Urinary bladder (tissue), 4 donors: ENCODE data around the gene ITGA8. TPM values are rescaled to one million over a fixed set of nuclear protein-coding genes. Genes with fewer than 3 reads are reported as not detected.
"Not testable (repeated sequence)": the region's sequence is repeated elsewhere in the genome, so short reads cannot be mapped to it uniquely, and the experiment has no call there.

Experiments
- DNase-seq: peaks from one replicate; pipeline ENCODE4 v3.0.0-alpha.2; 2015; ENCODE audit errors: extremely low spot score
- H3K27ac ChIP-seq: one replicate; pipeline ENCODE4 v1.5.1; 2013; ENCODE audit warnings: low read depth, mild to moderate bottlenecking, moderate library complexity
- H3K36me3 ChIP-seq: one replicate; pipeline ENCODE4 v1.6.1; 2013; ENCODE audit warnings: mild to moderate bottlenecking, moderate library complexity; ENCODE audit not compliant: insufficient read depth
- H3K4me1 ChIP-seq: one replicate; pipeline ENCODE4 v1.6.1; 2013; ENCODE audit warnings: mild to moderate bottlenecking, moderate library complexity; ENCODE audit not compliant: insufficient read depth
- H3K4me3 ChIP-seq: one replicate; pipeline ENCODE4 v1.5.1; 2013; ENCODE audit warnings: low read depth, low read length
- WGBS: extraction: QIAGEN DNeasy Blood & Tissue Kit; methylation state at CpG from one replicate; pipeline ENCODE4 v1.1.7; 2013; 5-methylcytosine and 5-hydroxymethylcytosine counted together
- polyA plus RNA-seq: library from polyadenylated mRNA; stranded (reverse); fragments of 200-250 nt; gene quantifications from one replicate; pipeline ENCODE4 v1.2.3, GENCODE V29; 2013
- total RNA-seq: library from RNA; depleted of rRNA; stranded (reverse); fragments of >200 nt; gene quantifications from one replicate; pipeline ENCODE4 v1.2.3, GENCODE V29; 2014
- donor health status: healthy with polysubstance abuse.
- donor health status: healthy.

Gene ITGA8
- total and polyA plus RNA-seq, 2 donors: 34.0 to 62.2 TPM

GRCh38 chr10:15605740-15606369, 113.9 kb downstream of the ITGA8 start:
- peak overlapping the region; percentile 23 for H3K27ac ChIP-seq
- H3K36me3 ChIP-seq: no peaks in the 10 kb centered on the region
- 81% methylated on average over 6 of the region's 6 CpGs for WGBS
- no peaks in the 10 kb centered on the region for H3K4me1 ChIP-seq
- no peak for DNase-seq
- no peak overlapping the region for H3K4me3 ChIP-seq

GRCh38 chr10:15603446-15604011, 116.2 kb downstream of the ITGA8 start:
- H3K27ac ChIP-seq: no peak overlapping the region

DNA sequence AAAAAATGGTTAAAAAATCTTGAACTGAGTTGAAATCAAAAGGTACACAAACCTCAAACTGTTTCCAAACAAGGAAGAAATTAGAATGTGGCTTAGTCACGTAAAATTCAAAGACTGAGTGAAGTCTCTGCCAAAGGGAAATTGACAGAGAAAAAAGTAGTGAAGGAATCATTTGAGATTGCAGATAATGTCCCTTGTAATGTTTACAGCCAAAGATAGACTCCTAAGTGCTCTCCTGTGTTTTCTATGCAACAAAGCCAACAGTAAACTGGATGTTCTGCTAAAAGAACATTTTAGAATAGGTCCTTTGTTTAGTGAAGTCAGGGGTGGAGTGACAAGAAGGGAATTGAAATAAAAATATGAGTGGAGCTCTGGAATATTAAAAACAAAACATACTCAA, 117.9 kb downstream of the ITGA8 start:
- no peak overlapping the region for H3K27ac ChIP-seq
- H3K4me3 ChIP-seq: no peak overlapping the region
- no peaks in the 10 kb centered on the region for H3K4me1 ChIP-seq
- 38% methylated on average over 1 of the region's 1 CpG for WGBS
- no peak for DNase-seq
- no peaks in the 10 kb centered on the region for H3K36me3 ChIP-seq

More at GRCh38 chr10:15603446-15604011, 116.2 kb downstream of the ITGA8 start:
- Histone ChIP-seq H3K36me3 (no peaks in the 10 kb centered on the region), H3K4me3 (no peak overlapping the region), H3K4me1 (no peaks in the 10 kb centered on the region)
- 45% methylated on average over 3 of the region's 3 CpGs for WGBS
- DNase-seq: no peak

- Histone ChIP-seq H3K4me3 (no peak overlapping the region), H3K27ac (no peak overlapping the region), H3K4me1 (no peaks in the 10 kb centered on the region), H3K36me3 (no peaks in the 10 kb centered on the region)
- DNase-seq: no peak
These were observed 124.5 kb downstream of the ITGA8 start for GRCh38 chr10:15595260-15595659.

DNA sequence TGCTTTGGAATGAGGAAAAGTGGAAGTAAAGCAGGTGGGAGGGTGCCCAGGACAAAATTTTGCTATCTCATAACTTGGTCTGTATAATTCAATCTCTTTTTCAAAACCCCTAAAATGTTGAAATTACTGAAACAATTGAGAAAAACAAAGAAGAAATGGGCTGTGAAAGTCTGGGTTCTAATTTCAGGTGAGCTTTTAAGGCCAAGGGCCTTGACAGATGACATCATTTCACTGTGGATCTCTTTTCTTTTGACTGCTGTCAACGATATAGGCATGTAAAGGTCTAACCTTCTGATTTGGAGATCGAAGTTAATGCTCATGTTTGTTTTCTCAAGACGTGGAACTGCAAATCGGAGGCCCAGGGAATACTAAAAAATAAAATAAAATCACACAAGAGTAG, 127.8 kb downstream of the ITGA8 start:
- no peak for DNase-seq
- 95% methylated on average over 4 of the region's 4 CpGs for WGBS
- H3K36me3 ChIP-seq: no peaks in the 10 kb centered on the region

GRCh38 chr10:15591431-15591830, 128.3 kb downstream of the ITGA8 start:
- Histone ChIP-seq H3K4me1 (no peaks in the 10 kb centered on the region), H3K4me3 (no peak overlapping the region), H3K27ac (no peak overlapping the region), H3K36me3 (no peaks in the 10 kb centered on the region)
- DNase-seq: no peak
- WGBS: 96% methylated on average over 2 of the region's 2 CpGs

More for the DNA sequence above, 127.8 kb downstream of the ITGA8 start:
- H3K4me1 ChIP-seq: no peaks in the 10 kb centered on the region
- no peak overlapping the region for H3K27ac ChIP-seq
- no peak overlapping the region for H3K4me3 ChIP-seq

- Histone ChIP-seq H3K36me3 (no peaks in the 10 kb centered on the region), H3K4me3 (no peak overlapping the region), H3K4me1 (no peaks in the 10 kb centered on the region), H3K27ac (peak overlapping the region; percentile 45)
- DNase-seq: no peak
- 64% methylated on average over 9 of the region's 9 CpGs for WGBS
These were observed 130.8 kb downstream of the ITGA8 start for GRCh38 chr10:15588635-15589508.

DNA sequence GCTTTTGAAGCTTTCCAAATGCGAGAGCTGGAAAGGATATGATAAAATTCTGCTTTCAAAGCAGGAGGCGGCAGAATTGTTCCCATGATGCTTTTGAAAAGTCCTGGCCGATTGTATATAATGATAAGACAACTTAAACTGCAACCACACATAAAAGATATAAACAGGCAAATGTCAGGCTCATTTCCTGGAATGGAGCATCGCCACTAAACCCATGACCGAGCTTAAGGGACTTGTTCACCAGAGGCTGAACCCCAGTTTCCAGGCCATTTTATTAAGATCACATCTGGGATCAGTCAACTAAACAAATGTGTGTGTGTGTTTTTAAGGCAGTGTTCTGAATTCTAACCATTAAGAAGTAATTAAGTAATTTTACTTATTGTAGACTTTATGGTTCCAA, 131.6 kb downstream of the ITGA8 start:
- WGBS: 53% methylated on average over 5 of the region's 5 CpGs
- H3K4me3 ChIP-seq: no peak overlapping the region
- H3K4me1 ChIP-seq: no peaks in the 10 kb centered on the region
- H3K27ac ChIP-seq: no peak overlapping the region
- no peak for DNase-seq
- no peaks in the 10 kb centered on the region for H3K36me3 ChIP-seq

- DNase-seq: no peak
- H3K4me3 ChIP-seq: no peak overlapping the region
- WGBS: 64% methylated on average over 3 of the region's 3 CpGs
- H3K36me3 ChIP-seq: peaks cover 2% of the 10 kb centered on the region
- no peaks in the 10 kb centered on the region for H3K4me1 ChIP-seq
- H3K27ac ChIP-seq: no peak overlapping the region
These were observed 132.5 kb downstream of the ITGA8 start for GRCh38 chr10:15587271-15587670.

- H3K4me3 ChIP-seq: no peak overlapping the region
- H3K27ac ChIP-seq: no peak overlapping the region
- 20% methylated on average over 6 of the region's 6 CpGs for WGBS
- H3K36me3 ChIP-seq: peaks cover 4% of the 10 kb centered on the region
- DNase-seq: no peak
- H3K4me1 ChIP-seq: no peaks in the 10 kb centered on the region
These were observed 134.4 kb downstream of the ITGA8 start for GRCh38 chr10:15585303-15585715.

DNA sequence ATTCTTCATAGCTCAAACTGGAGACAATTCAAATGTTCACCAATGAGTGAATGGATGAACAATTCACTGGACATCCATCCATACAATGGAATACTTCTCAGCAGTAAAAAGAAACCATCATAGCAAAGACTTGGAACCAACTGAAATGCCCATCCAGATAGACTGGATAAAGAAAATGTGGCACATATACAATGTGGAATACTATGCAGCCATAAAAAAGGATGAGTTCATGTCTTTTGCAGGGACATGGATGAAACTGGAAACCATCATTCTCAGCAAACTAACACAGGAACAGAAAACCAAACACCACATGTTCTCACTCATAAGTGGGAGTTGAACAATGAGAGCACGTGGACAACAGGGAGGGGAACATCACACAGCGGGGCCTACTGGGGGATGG, 136.8 kb downstream of the ITGA8 start:
- not testable (repeated sequence) for H3K4me1 ChIP-seq, H3K36me3 ChIP-seq, H3K4me3 ChIP-seq, H3K27ac ChIP-seq, DNase-seq
- WGBS: 99% methylated on average over 2 of the region's 2 CpGs

DNA sequence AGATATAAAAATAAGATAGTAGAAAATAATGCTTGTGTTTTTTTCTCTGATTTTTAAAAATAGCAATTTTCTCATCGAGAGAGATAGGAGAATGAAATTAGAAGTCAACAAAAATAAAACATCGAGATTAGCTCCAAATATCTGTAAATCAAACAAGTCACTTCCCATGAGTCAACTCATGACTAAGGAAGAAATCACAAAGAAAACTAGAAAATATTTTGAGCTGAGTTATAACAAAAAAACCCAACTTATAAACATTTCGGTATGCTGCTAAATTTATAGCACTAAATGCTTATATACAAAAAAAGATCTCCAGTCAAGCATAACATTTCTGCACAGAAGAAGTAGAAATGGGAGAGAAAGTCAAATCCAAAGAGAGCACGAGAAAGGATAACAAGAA, 140.1 kb downstream of the ITGA8 start:
- Histone ChIP-seq H3K27ac (no peak overlapping the region), H3K36me3 (peaks cover 4% of the 10 kb centered on the region), H3K4me3 (no peak overlapping the region), H3K4me1 (no peaks in the 10 kb centered on the region)
- DNase-seq: no peak
- WGBS: 54% methylated on average over 4 of the region's 4 CpGs

DNA sequence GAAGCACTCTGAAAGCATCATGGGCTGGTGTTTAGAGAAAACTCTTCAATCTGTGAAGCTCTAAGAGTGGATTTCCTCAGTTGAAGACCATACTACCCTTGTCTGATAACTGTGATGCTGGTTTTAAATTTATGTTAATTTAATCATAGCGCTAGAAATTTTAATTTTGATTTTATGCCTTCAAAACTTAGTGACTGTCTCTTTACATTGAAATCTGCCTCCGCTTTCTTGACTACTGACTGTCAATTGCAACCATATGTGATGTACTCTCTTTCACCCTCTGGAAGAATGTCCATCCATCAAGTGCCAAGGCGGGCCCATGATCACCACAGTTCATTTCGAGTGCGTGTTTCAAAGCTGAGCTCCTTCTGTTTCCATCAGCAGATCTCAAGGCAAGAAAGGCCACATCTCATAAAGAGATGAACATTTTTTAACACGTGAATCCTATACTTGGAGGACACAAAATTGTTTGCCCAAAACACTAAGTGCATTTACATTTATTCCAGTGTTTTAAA, 147.1 kb downstream of the ITGA8 start:
- no peak for DNase-seq
- no peaks in the 10 kb centered on the region for H3K4me1 ChIP-seq
- H3K36me3 ChIP-seq: no peaks in the 10 kb centered on the region
- no peak overlapping the region for H3K27ac ChIP-seq
- 95% methylated on average over 6 of the region's 6 CpGs for WGBS
- H3K4me3 ChIP-seq: no peak overlapping the region

DNA sequence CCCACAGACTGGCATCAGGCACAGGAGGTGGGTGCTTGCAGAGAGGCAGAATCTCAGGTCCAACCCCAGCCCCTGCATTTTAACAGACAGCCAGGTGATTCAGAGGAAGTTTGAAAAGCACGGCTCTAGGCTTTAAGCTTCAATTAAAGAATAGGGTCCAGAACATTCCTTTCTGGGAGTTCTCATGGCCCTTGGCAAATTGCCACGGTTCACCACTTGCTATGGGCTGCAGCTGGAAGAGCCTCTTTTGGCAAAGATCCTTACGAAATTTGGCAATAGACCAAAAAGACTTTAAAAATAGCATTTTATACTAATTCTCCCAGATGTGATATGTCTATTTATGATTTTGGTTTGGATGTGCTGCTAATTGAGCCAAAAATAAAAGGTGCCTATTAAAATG, 148.1 kb downstream of the ITGA8 start:
- Histone ChIP-seq H3K4me1 (no peaks in the 10 kb centered on the region), H3K36me3 (no peaks in the 10 kb centered on the region), H3K27ac (no peak overlapping the region), H3K4me3 (no peak overlapping the region)
- DNase-seq: peak; percentile 33
- 20% methylated on average over 3 of the region's 3 CpGs for WGBS
